ENCODE results near the gene STK11.

STK11 gene

DNA sequence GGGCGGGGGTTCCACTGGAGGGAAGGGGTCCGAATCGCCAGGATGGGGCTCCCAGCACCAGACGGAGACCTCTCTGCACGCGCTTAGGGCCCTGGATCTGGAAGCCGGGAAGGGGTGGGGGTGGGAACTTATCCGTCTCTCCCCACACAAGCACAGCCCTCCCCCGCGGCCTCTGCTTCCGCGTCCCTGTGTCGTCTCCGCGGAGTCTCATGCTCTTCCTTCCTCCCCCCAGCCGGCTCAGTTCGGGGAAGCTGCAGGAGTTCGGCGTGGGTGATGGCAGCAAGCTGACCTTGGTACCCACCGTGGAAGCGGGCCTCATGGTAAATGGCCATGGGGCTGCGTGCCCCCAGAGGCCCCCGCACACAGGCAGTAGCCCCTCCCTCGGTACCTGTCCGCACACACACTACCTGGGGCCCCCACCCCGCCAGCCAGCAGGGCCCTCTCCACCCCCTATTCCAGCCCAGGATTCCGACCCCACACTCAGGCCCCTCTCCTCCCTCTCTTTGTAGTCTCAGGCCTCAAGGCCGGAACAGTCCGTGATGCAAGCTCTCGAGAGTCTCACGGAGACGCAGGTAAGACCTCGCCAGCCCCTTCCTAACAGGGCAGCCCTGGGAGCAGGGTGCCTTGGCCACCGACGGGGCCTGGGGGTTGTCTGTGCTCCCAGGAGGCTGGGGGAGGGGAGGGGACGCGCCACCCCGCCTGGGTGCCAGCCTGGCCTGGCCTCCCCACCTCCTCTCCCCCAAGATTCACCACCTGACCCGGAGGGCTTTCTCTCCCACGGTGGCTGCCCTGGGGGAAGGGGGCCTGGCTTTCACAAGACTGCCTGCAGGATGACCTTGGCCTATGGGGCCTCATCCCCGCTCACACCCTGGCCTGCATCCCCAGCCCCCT is 46.0 kb downstream of the STK11 start:
- no peak for DNase-seq

DNA sequence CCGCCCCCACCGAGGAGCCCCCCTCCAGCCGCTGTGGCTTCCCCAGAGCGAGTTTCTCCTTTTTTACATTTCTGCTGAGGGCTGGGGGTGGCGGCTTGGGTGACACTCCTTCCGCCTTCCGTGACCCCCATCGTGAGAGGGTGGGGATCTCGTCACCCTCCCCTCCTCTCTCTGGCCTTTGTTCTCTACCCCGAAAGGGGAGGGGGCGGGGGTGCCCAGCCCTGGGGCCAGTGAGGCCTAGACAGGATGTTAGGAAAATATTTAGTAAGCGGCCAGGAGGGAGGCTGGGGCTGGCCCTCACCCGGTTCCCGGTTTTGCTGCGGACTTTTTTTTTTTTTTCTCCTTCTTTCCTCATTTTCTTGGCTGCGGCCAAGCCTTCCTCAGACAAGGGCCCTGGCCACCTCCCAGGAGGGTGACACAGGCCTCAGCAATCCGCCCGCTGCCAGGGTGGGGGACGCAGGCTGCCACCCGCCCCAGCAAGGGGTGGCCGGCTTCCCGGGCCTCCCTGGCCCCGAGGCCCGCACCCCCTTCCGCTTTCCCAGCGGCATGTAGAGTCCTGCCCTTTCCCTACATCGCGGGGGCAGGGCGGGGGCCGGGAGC is 46.7 kb downstream of the STK11 start:
- no peak for DNase-seq

DNA sequence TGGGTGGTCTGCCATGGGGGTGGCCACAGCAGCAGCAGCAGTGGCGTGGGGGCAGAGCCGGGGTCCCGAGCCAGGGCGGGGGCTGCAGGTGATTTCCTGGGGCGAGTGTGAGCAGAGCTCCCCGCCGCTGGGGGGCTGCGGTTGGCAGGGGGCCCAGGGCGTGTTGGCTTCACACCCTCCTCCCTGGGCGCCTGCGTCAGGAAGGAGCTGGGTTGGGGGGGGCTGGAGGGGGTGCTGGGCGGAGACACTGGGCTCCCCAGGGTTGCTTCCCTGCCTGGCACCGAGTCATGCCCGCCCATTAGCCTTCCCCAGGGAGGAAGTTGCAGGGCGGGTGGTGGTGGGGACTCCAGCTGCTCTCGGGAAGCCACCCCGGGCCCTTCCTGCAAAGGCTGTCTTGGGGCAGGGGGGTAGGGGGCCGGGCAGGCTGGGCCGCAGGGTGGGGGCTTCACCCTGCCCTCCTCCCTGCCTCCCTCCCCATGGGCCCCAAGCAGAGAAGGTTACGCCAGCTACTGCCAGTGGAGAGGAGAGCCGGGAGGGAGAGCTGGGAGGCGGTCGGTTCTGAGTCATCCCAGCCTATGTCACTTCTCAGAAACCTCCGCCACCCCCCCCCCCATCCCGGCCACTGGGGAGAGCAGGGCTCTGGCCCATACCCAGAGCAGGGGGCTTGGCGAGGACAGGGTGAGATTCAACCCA is 47.4 kb downstream of the STK11 start:
- no peak for DNase-seq

GRCh38 chr19:1253514-1254080 is 48.0 kb downstream of the STK11 start:
- no peak for DNase-seq

GRCh38 chr19:1254081-1254527 is 48.5 kb downstream of the STK11 start:
- DNase-seq, result no peak

DNA sequence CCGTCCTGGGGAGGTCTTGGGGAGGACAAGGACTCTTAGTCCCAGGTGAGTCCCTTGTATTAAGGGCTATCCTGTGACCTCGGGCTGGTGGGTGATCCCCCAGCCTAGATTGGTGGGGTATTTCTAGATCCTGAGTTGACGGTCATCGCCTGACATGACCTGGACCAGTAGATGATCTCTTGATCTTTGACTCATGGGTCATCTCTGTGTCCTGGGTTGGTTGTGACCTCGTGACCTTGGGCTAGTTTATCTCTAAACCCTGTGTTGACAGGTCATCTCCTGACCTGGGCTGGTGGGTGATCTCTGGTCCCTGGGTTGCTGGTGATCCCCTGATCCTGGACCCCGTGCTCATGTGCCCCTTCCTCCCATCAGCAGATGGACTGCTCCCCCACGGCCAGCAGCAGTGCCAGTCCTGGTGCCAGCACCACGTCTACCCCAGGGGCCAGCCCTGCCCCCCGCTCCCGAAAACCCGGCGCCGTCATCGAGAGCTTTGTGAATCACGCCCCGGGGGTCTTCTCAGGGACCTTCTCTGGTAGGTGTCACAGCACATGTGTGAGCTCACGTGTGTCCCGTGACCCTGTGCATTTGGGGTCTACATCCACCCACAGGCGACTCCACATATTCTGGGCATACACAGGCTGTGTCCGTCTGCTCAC is 49.1 kb downstream of the STK11 start:
- DNase-seq, result no peak

DNA sequence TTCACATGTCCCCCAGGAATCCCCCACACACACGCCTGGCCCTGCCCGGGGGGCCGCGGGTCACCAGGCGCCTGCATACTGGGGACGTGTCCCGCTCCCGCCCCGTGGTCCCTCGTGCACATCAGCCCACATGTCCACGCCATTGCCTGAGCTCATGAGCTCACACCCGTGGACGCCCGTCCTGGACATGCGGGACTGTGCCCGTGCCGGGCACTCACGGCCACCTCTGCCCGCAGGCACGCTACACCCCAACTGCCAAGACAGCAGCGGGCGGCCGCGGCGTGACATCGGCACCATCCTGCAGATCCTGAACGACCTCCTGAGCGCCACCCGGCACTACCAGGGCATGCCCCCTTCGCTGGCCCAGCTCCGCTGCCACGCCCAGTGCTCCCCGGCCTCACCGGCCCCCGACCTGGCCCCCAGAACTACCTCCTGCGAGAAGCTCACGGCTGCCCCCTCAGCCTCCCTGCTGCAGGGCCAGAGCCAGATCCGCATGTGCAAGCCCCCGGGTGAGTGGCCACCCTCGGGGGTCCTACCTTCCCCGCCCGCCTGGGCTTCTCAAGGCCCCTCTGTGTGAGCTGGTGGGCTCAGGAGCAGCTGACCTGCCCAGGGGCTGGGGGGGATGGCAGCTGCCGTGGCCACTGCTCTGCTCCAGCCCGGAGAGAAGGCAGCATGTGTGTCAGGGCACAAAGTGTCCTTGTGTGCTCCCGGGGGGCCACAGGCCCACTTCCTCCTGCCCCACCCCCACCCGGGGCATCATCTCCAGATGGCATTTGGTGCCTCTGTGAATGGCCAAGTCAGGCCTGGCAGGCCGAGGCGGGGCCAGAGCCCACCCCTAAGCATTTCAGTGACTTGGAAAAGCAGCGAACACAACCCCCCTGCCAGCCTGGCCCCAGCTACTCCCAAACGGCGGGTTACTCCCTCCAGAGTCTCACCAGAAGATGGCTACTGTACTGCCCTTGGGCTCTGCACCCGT is 49.9 kb downstream of the STK11 start:
- DNase-seq, result no peak

GRCh38 chr19:1256646-1257474 is 51.3 kb downstream of the STK11 start:
- no peak for DNase-seq

DNA sequence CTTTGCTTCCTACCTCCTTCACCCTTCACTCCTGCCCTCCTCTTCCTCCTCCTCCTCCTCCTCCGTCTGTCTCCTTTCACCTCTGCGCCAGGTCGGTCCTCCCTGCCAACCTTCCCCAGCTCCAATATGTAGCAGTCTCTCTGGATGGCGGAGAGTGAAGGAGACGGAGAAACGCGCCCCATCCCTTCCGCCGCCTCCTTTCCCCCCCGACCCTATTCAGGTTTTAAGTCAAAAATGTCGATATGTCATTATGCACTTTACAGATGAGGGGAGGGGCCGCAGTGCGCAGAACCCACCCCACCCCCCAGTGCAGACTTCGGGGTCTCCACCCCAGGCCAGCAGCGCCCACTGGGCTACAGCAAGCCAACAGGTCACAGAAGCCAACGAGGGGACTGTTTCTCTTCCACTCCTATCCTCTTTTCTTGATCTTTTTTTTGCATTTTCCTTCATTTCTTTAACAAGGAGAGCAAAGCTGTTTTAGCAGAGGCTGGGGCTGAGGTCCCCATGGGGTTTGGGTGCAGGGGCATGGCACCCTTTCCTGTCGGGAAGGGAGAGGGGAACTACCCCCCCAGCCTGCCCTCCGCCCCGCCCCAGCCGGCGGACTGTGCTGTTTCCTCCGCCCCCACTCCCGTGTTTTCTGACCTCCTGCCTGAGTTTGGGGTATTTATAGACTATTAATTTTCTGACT is 52.0 kb downstream of the STK11 start:
- DNase-seq, result no peak

DNA sequence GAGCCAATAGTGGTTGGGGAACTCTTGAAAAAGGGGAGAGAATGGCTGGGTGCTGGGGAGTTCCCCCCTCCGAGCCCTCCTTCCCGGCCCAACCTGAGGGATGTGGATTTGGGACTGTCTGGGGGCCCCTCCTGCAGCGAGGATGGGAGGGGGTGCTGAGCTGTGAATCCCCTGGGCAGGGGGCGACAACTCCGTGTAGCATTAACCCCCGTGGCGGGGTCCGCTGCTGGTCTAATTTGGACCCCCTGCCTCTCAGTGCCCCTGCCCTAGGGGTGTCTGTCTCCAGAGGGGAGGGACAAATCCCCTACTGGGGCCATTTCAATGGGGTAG is 52.5 kb downstream of the STK11 start:
- DNase-seq, result no peak

GRCh38 chr19:1258707-1259205 is 53.2 kb downstream of the STK11 start:
- DNase-seq, result no peak

DNA sequence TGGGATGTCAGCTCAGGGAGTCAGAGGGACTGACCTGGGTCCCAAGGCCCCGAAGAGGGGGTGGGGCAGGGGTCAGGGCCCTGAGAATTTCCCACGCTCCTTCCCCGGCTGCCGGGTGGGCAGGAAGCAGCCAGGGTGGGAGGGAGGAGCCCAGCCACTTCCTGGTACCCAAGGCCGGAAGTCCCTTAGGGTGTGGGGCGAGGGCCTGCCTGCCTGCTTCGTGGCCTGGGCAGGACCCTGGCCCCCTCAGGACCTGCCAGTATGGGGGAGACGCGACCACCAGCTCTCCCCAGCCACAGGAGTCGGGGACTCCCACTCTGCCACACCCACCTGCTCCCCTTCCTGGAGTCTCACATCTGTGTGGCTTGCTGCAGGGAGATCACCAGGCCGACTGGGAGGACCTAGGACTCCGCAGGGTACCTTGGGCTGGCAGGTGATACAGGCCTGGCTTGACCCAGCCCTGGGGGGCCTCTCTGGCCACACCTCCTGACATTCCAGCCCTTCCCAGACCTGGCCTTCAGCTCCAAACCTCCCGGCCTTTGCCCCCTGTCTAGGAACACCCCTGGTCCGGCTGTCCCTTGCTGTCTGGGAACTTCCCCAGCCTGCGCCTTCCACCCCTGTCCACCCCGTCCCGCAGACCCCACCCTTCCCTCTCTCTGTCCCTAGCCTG is 53.8 kb downstream of the STK11 start:
- peak; percentile 51 for DNase-seq

DNA sequence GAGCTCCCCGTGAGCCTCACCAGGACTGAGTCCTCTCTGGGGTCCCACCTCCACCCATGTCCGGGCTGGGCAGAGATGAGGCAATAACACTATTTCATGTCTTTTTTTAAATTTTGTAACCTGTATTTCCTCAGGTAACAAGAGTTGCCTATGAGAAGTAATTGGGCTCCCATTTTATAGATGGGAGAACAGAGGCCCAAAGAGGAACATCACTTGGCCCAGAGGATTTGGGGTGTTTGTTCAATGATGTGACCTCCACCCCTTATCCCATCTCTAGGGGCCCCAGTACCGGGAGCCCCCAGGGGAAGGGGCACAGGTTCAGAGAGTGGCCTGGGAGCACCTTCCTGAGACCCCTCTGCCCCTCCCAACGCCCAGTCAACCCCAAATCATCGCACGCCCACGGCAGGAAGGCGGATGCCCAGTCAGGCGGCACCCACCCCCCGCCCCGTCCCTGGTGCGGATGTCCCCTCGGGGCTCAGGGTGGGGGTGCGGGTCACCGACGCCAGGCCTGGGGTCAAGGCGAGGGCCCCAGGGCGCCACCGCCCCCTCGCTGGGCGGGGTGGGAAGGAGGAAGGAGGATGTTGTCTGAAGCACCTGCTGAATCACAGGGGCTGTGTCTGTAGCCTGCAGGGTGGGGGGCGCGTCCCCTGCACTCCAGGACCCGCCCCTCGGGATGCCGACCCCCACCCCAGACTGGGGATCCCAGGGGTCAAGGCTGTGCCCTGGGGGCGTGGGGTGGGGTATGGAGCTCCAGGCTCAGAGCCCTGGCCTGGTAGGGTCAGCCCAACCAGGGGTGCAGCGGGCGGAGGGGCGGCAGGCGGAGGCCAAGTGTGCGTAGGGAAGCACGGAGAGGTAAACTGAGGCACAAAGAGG is 54.5 kb downstream of the STK11 start:
- no peak for DNase-seq

GRCh38 chr19:1260749-1261537 is 55.4 kb downstream of the STK11 start:
- peak; percentile 95 for DNase-seq

DNA sequence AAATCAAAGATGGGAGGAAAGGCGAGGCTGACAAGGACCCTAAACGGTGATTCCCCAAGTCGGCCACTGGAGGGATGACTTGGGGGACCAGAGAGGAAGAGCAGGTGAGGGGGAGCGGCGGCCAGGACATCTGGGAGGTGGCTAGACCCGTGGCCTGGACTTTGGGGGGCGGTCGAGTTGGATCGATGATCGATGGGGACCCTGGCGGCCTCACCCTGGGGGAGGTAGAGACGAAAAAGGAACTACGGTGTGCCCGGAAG is 55.9 kb downstream of the STK11 start:
- DNase-seq, result no peak

- DNase-seq, result peak; percentile 11
These were observed 56.4 kb downstream of the STK11 start for GRCh38 chr19:1261798-1262622.

DNA sequence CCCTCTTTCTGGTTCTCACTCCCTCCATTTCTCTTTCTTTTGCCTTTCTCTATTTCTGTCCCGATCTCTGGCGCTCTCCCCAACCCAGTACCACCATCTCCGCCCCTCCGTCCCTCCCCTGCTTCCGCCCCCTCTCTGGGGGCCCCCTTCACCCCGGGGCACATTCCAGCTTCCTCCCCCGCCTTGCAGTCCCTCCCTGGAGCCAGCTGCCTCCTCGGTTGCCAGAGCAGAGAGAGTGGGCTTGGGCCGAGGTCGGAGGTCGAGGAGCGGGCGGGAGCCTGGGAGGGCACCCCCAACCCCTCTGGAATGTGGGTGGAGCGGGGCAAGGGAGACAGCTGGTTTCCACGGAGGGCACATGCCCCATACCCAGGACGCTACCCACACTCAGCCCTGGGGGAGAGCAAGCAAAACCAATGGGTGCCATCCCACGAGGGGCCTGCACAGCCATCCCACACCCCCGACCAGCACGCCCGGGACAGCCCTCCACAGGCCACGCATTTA is 57.1 kb downstream of the STK11 start:
- no peak for DNase-seq

Measured in NCI-H774 (cell line).